IMR-90 (cell line): Measurements from ENCODE around the gene SLC38A8. TPM values are rescaled to one million over a fixed set of nuclear protein-coding genes. Genes with fewer than 3 reads are reported as not detected.

Source experiments
- ATAC-seq: fragments of 200-7000 bp; cut with Tn5 transposase; 2 replicates; pipeline ENCODE4 v1.9.1; 2020; ENCODE audit warnings: low read depth, mild to moderate bottlenecking, moderate library complexity
- BruUV-seq: library from RNA; stranded (reverse); fragments of 400-500 nt; replicated peaks from 2 replicates; lab custom pipeline; 2021; lab: Mats Ljungman, UMichigan
- CTCF ChIA-PET: fragments of 300-600 bp; formaldehyde crosslinking; extraction: SDS; loops from one replicate; lab custom pipeline; 2021; ENCODE audit warnings: antibody characterized with exemption; lab: Yijun Ruan, JAX
- POLR2A ChIA-PET: fragments of 300-600 bp; sonication (Branson Sonifier 250); formaldehyde crosslinking; loops from one replicate; lab custom pipeline; 2022; ENCODE audit warnings: antibody characterized with exemption; ENCODE audit not compliant: unreplicated experiment; lab: Charles Lee
- DNase-seq: peaks from one replicate; pipeline ENCODE4 v3.0.0; 2013
- H2AFZ ChIP-seq: replicated peaks from 2 replicates; pipeline ENCODE3; 2013; ENCODE audit warnings: low read length, mild to moderate bottlenecking; ENCODE audit not compliant: poor library complexity
- H2AK5ac ChIP-seq: 2 replicates; pipeline ENCODE4 v1.6.1; 2013; ENCODE audit warnings: low read depth, low read length, inconsistent platforms
- H2AK9ac ChIP-seq: replicated peaks from 2 replicates; pipeline ENCODE3; 2013; ENCODE audit warnings: mild to moderate bottlenecking, low read depth, low read length, moderate library complexity; ENCODE audit not compliant: poor library complexity
- H2BK120ac ChIP-seq: 2 replicates; pipeline ENCODE4 v1.6.1; 2013; ENCODE audit warnings: low read depth, low read length, inconsistent platforms
- H2BK15ac ChIP-seq: 3 replicates; pipeline ENCODE4 v1.6.1; 2013; ENCODE audit warnings: low read depth, low read length, inconsistent platforms
- H2BK20ac ChIP-seq: 2 replicates; pipeline ENCODE4 v1.6.1; 2013; ENCODE audit warnings: low read depth, mild to moderate bottlenecking, inconsistent platforms, low read length, moderate library complexity
- H2BK5ac ChIP-seq: 2 replicates; pipeline ENCODE4 v1.6.1; 2013; ENCODE audit warnings: mild to moderate bottlenecking, low read depth, low read length, inconsistent platforms; ENCODE audit not compliant: poor library complexity, severe bottlenecking
- H3K14ac ChIP-seq: replicated peaks from 2 replicates; pipeline ENCODE4 v1.6.1; 2013; ENCODE audit warnings: low read depth, low read length, inconsistent platforms
- H3K18ac ChIP-seq: 2 replicates; pipeline ENCODE4 v1.6.1; 2013; ENCODE audit warnings: low read depth, low read length, control low read depth
- H3K23ac ChIP-seq: 2 replicates; pipeline ENCODE4 v1.6.1; 2013; ENCODE audit warnings: low read depth, low read length, inconsistent platforms
- H3K27ac ChIP-seq: 2 replicates; pipeline ENCODE4 v1.5.1; 2013; ENCODE audit warnings: mild to moderate bottlenecking, control low read depth, low read length; ENCODE audit not compliant: insufficient read depth
- H3K27me3 ChIP-seq: 2 replicates; pipeline ENCODE4 v1.6.1; 2013; ENCODE audit warnings: low read length; ENCODE audit not compliant: control insufficient read depth, insufficient read depth
- H3K36me3 ChIP-seq: 2 replicates; pipeline ENCODE4 v1.6.1; 2013; ENCODE audit warnings: low read length, mixed read lengths; ENCODE audit not compliant: control insufficient read depth, insufficient read depth
- H3K4ac ChIP-seq: 2 replicates; pipeline ENCODE4 v1.6.1; 2013; ENCODE audit warnings: low read depth, low read length, inconsistent platforms
- H3K4me1 ChIP-seq: 2 replicates; pipeline ENCODE4 v1.6.1; 2013; ENCODE audit warnings: low read length, mixed read lengths; ENCODE audit not compliant: control insufficient read depth, insufficient read depth
- H3K4me2 ChIP-seq: 2 replicates; pipeline ENCODE4 v1.6.1; 2013; ENCODE audit warnings: low read depth, mild to moderate bottlenecking, control low read depth, low read length, moderate library complexity
- H3K4me3 ChIP-seq: 2 replicates; pipeline ENCODE4 v1.5.1; 2013; ENCODE audit warnings: low read depth, mild to moderate bottlenecking, control low read depth, low read length, moderate library complexity; ENCODE audit not compliant: insufficient read depth
- H3K56ac ChIP-seq: 2 replicates; pipeline ENCODE4 v1.6.1; 2013; ENCODE audit warnings: low read length, inconsistent platforms; ENCODE audit not compliant: insufficient read depth; ENCODE audit errors: extremely low read depth
- H3K79me1 ChIP-seq, 2 experiments: 2 replicates each; pipeline ENCODE4 v1.6.1; 2013; ENCODE audit warnings: low read length in 2 of 2, inconsistent platforms in 1 of 2, low read depth in 1 of 2
- H3K9ac ChIP-seq: 2 replicates; pipeline ENCODE4 v1.6.1; 2013; ENCODE audit warnings: low read depth, low read length, control low read depth
- H3K9me1 ChIP-seq: 2 replicates; pipeline ENCODE4 v1.6.1; 2013; ENCODE audit warnings: low read length, inconsistent platforms; ENCODE audit not compliant: insufficient read depth
- H3K9me3 ChIP-seq: 2 replicates; pipeline ENCODE4 v1.6.1; 2013; ENCODE audit warnings: low read length; ENCODE audit not compliant: control insufficient read depth, insufficient read depth
- H4K20me1 ChIP-seq: 2 replicates; pipeline ENCODE4 v1.6.1; 2013; ENCODE audit warnings: low read length, inconsistent platforms; ENCODE audit not compliant: insufficient read depth
- H4K5ac ChIP-seq: 2 replicates; pipeline ENCODE4 v1.6.1; 2013; ENCODE audit warnings: mild to moderate bottlenecking, low read depth, low read length, control low read depth
- H4K8ac ChIP-seq, 2 experiments: 2 replicates each; pipeline ENCODE4 v1.6.1; 2013; ENCODE audit warnings: low read depth in 2 of 2, low read length in 2 of 2, control low read depth in 1 of 2, inconsistent platforms in 1 of 2
- H4K91ac ChIP-seq: 2 replicates; pipeline ENCODE4 v1.6.1; 2013; ENCODE audit warnings: low read depth, low read length, inconsistent platforms; ENCODE audit not compliant: insufficient read depth
- BHLHE40 ChIP-seq: fragments of 150-350 bp; IDR thresholded peaks from 2 replicates; pipeline ENCODE4 v1.6.1; 2016; ENCODE audit warnings: mild to moderate bottlenecking, low read depth, low read length
- CEBPB ChIP-seq: IDR thresholded peaks from 2 replicates; pipeline ENCODE4 v1.6.1; 2012; ENCODE audit warnings: low read depth, low read length, improper control_type of control experiment
- CHD1 ChIP-seq: IDR thresholded peaks from 2 replicates; pipeline ENCODE4 v1.6.1; 2012; ENCODE audit warnings: low read depth, low read length, improper control_type of control experiment
- FOS ChIP-seq: fragments of 150-350 bp; IDR thresholded peaks from 2 replicates; pipeline ENCODE4 v1.6.1; 2016; ENCODE audit warnings: low read depth, low read length
- MAZ ChIP-seq: IDR thresholded peaks from 2 replicates; pipeline ENCODE4 v1.6.1; 2012; ENCODE audit warnings: low read depth, mild to moderate bottlenecking, low read length, improper control_type of control experiment, moderate library complexity, borderline replicate concordance
- POLR2A ChIP-seq: IDR thresholded peaks from 2 replicates; pipeline ENCODE4 v1.6.1; 2012; ENCODE audit warnings: mild to moderate bottlenecking, low read depth, low read length
- RCOR1 ChIP-seq: IDR thresholded peaks from 2 replicates; pipeline ENCODE4 v1.6.1; 2012; ENCODE audit warnings: mild to moderate bottlenecking, low read length, improper control_type of control experiment; ENCODE audit not compliant: insufficient replicate concordance
- RFX5 ChIP-seq: IDR thresholded peaks from 2 replicates; pipeline ENCODE4 v1.8.0; 2012; ENCODE audit warnings: low read depth, mild to moderate bottlenecking, low read length, moderate library complexity
- SMC3 ChIP-seq: fragments of 150-350 bp; IDR thresholded peaks from 2 replicates; pipeline ENCODE4 v1.6.1; 2016; ENCODE audit warnings: low read depth, mild to moderate bottlenecking, antibody characterized with exemption, low read length, moderate library complexity
- WGBS, 2 experiments: methylation state at CpG; one replicate each; pipeline versions ENCODE4 v1.1.5 to v1.1.7; 2013; ENCODE audit warnings: missing lambda C conversion rate in 2 of 2; ENCODE audit not compliant: insufficient read length in 1 of 2; ENCODE audit errors: extremely low coverage in 2 of 2; 5-methylcytosine and 5-hydroxymethylcytosine counted together
- dilution Hi-C: fragments of 300-500 bp; cut with HindIII; formaldehyde crosslinking; loops from one replicate; pipeline ENCODE4 v1.14.3; 2018; ENCODE audit warnings: low sequenced_read_pairs; ENCODE audit not compliant: unreplicated experiment
- in situ Hi-C: fragments of 300-500 bp; cut with MboI; formaldehyde crosslinking; loops from 3 replicates; pipeline ENCODE4 v1.14.3; 2019; ENCODE audit warnings: low sequenced_read_pairs, inconsistent platforms, mixed read lengths
- intact Hi-C: fragments of 100-400 bp; cut with micrococcal nuclease; formaldehyde crosslinking; loops from 2 replicates; pipeline ENCODE4 v1.10.0; 2022
- polyA plus RNA-seq, 3 experiments: library from polyadenylated mRNA; depleted of rRNA; stranded (reverse); fragments of >200 nt; gene quantifications; 2 replicates each; pipeline ENCODE4 v1.2.3, GENCODE V29; 2012; ENCODE audit warnings: low replicate concordance in 1 of 3
- total RNA-seq: library from RNA; depleted of rRNA; stranded (reverse); fragments of >200 nt; gene quantifications from 2 replicates; pipeline ENCODE4 v1.2.3, GENCODE V29; 2012
- TF ChIP-seq, protein P1 (sequence below): conservative IDR thresholded peaks from 2 replicates; pipeline ENCODE4 v1.5.1; 2012; ENCODE audit warnings: mild to moderate bottlenecking, low read depth, low read length, improper control_type of control experiment
- TF ChIP-seq, protein P2 (sequence below): fragments of 150-350 bp; IDR thresholded peaks from 2 replicates; pipeline ENCODE4 v1.6.1; 2017; ENCODE audit warnings: mild to moderate bottlenecking, antibody characterized with exemption, low read length, low read depth

Gene SLC38A8
- total and polyA plus RNA-seq, 2 of the 4 experiments (the other 2 are of a cell fraction), result not detected

- Histone ChIP-seq H3K4me2 (no peak overlapping the region), H3K9me3 (no peaks in the 10 kb centered on the region), H2AK9ac (no peak overlapping the region), H2BK120ac (no peak overlapping the region), H3K18ac (no peak overlapping the region), H4K5ac (no peak overlapping the region), H2BK20ac (no peak overlapping the region), H2AFZ (no peak overlapping the region), H3K27me3 (no peaks in the 10 kb centered on the region), H2BK15ac (no peak overlapping the region), H3K23ac (no peak overlapping the region), H3K14ac (no peak overlapping the region), H3K36me3 (peaks cover 44% of the 10 kb centered on the region), H3K56ac (no peak overlapping the region), H4K20me1 (no peaks in the 10 kb centered on the region), H3K79me1 (no peaks in the 10 kb centered on the region; a peak in 2 of 4 replicates), H2BK5ac (no peak overlapping the region), H3K4me1 (peaks cover 3% of the 10 kb centered on the region), H4K91ac (no peak overlapping the region), H3K9me1 (peaks cover 2% of the 10 kb centered on the region; the same call in 1 of the 2 replicates), H3K4me3 (no peak overlapping the region), H3K27ac (no peak overlapping the region), H3K9ac (no peak overlapping the region), H3K4ac (no peak overlapping the region), H4K8ac (no peak overlapping the region), H2AK5ac (no peak overlapping the region)
- no peak for DNase-seq
- in situ Hi-C loops (no loop called here), dilution Hi-C loops (no loop called here), intact Hi-C loops (no loop called here)
- TF ChIP-seq, protein P1, sequence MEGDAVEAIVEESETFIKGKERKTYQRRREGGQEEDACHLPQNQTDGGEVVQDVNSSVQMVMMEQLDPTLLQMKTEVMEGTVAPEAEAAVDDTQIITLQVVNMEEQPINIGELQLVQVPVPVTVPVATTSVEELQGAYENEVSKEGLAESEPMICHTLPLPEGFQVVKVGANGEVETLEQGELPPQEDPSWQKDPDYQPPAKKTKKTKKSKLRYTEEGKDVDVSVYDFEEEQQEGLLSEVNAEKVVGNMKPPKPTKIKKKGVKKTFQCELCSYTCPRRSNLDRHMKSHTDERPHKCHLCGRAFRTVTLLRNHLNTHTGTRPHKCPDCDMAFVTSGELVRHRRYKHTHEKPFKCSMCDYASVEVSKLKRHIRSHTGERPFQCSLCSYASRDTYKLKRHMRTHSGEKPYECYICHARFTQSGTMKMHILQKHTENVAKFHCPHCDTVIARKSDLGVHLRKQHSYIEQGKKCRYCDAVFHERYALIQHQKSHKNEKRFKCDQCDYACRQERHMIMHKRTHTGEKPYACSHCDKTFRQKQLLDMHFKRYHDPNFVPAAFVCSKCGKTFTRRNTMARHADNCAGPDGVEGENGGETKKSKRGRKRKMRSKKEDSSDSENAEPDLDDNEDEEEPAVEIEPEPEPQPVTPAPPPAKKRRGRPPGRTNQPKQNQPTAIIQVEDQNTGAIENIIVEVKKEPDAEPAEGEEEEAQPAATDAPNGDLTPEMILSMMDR, result no peak
- no peak for TF ChIP-seq FOS
- TF ChIP-seq POLR2A, result no peak
- no peak for TF ChIP-seq RCOR1
- TF ChIP-seq CEBPB, result no peak
- TF ChIP-seq, protein P2, sequence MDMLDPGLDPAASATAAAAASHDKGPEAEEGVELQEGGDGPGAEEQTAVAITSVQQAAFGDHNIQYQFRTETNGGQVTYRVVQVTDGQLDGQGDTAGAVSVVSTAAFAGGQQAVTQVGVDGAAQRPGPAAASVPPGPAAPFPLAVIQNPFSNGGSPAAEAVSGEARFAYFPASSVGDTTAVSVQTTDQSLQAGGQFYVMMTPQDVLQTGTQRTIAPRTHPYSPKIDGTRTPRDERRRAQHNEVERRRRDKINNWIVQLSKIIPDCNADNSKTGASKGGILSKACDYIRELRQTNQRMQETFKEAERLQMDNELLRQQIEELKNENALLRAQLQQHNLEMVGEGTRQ, result no peak
- TF ChIP-seq SMC3, result no peak
- TF ChIP-seq MAZ, result no peak
- TF ChIP-seq BHLHE40, result no peak
- TF ChIP-seq RFX5, result no peak
- TF ChIP-seq CHD1, result no peak
- ChIA-PET POLR2A (no interaction called here), CTCF (interaction anchor here (0.8 kb wide), 1 partner anchor 109 kb away, joined by 4 read pairs; no protein-coding TSS in a partner anchor)
- no peak for ATAC-seq
- BruUV-seq, result no TSS peak
- WGBS, 2 experiments, result no CpG with 5 or more reads among the region's 8 CpGs
Measured at GRCh38 chr16:84068041-84068440, 25.4 kb upstream of the SLC38A8 start.
